ENCODE measurements around the gene GBF1.

The GBF1 gene

GRCh38 chr10:102341038-102341688 lies 95.8 kb downstream of the GBF1 start:
- Mint-ChIP-seq H3K27ac (no peak overlapping the region), H3K4me1 (ENCODE audit: low read depth) (no peaks in the 10 kb centered on the region), H3K36me3 (ENCODE audit: low read depth) (peaks cover 10% of the 10 kb centered on the region), H3K4me3 (no peak overlapping the region), H3K27me3 (ENCODE audit: low read depth) (no peaks in the 10 kb centered on the region), H3K9me3 (no peaks in the 10 kb centered on the region)
- DNase-seq (ENCODE audit: low spot score): no peak

- no peaks in the 10 kb centered on the region for H3K27me3 Mint-ChIP-seq (ENCODE audit: low read depth)
- H3K27ac Mint-ChIP-seq: no peak overlapping the region
- H3K4me1 Mint-ChIP-seq (ENCODE audit: low read depth): no peaks in the 10 kb centered on the region
- H3K9me3 Mint-ChIP-seq: no peaks in the 10 kb centered on the region
- H3K4me3 Mint-ChIP-seq: no peak overlapping the region
- no peak for DNase-seq (ENCODE audit: low spot score)
- H3K36me3 Mint-ChIP-seq (ENCODE audit: low read depth): peaks cover 13% of the 10 kb centered on the region
Observed at GRCh38 chr10:102342458-102342857, 97.1 kb downstream of the GBF1 start.

DNA sequence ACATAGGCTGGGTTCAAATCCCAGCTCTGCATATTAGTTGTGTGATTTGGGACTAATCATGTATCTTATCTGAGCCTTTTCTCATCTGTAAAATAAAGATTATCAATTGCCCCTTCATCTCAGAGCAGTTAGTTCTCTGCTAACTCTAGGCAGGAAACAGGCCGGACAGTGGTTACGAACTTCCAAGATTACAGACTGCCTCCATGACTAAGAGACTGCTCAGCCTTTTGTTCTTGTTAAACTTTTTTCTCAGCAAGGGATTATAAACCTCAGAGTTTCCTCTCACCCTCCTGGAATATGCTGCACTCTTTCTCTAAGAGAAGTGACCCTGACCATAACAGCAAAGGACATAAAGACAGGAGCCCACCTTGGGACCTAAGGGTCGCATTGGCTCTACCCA lies 97.6 kb downstream of the GBF1 start:
- Mint-ChIP-seq H3K27me3 (ENCODE audit: low read depth) (no peaks in the 10 kb centered on the region), H3K36me3 (ENCODE audit: low read depth) (peaks cover 13% of the 10 kb centered on the region), H3K27ac (no peak overlapping the region), H3K4me1 (ENCODE audit: low read depth) (no peaks in the 10 kb centered on the region), H3K4me3 (no peak overlapping the region), H3K9me3 (no peaks in the 10 kb centered on the region)
- no peak for DNase-seq (ENCODE audit: low spot score)

GRCh38 chr10:102344067-102344466 lies 98.7 kb downstream of the GBF1 start:
- DNase-seq (ENCODE audit: low spot score): no peak
- Mint-ChIP-seq H3K36me3 (ENCODE audit: low read depth) (peaks cover 16% of the 10 kb centered on the region), H3K27me3 (ENCODE audit: low read depth) (no peaks in the 10 kb centered on the region), H3K9me3 (no peaks in the 10 kb centered on the region), H3K4me1 (ENCODE audit: low read depth) (no peaks in the 10 kb centered on the region), H3K27ac (no peak overlapping the region), H3K4me3 (no peak overlapping the region)

DNA sequence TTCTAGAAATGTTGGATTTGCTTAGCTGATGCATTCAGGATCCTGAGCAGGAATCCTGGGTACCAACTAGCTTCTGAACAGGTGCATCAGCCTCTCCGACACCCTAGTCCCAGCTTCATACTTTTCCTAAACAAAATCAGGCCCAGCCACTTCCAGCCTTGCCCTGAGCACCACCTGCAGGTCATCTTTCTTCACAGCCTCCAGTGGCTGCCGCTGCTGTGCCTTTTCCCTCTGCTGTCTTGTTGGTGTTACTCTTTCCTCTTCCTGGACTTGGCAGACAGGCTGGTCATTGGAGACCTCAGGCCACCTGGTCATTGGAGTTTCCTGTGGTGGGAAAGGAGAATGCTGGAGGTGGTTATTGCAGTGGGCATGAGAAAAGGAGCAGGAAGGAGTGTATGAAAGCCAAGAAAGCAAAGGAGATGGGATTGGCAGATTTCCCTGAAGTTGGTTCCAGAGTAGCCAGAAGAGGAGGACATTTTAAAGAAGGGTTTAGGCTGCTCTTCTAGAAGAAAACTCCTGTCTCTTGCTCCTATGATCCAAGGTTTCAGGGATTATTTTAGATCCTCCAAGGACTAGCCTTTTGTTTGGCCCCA lies 102.0 kb downstream of the GBF1 start:
- Mint-ChIP-seq H3K9me3 (no peaks in the 10 kb centered on the region), H3K27me3 (ENCODE audit: low read depth) (no peaks in the 10 kb centered on the region), H3K4me3 (no peak overlapping the region), H3K36me3 (ENCODE audit: low read depth) (peaks cover 22% of the 10 kb centered on the region), H3K27ac (no peak overlapping the region), H3K4me1 (ENCODE audit: low read depth) (no peaks in the 10 kb centered on the region)
- DNase-seq (ENCODE audit: low spot score): no peak

DNA sequence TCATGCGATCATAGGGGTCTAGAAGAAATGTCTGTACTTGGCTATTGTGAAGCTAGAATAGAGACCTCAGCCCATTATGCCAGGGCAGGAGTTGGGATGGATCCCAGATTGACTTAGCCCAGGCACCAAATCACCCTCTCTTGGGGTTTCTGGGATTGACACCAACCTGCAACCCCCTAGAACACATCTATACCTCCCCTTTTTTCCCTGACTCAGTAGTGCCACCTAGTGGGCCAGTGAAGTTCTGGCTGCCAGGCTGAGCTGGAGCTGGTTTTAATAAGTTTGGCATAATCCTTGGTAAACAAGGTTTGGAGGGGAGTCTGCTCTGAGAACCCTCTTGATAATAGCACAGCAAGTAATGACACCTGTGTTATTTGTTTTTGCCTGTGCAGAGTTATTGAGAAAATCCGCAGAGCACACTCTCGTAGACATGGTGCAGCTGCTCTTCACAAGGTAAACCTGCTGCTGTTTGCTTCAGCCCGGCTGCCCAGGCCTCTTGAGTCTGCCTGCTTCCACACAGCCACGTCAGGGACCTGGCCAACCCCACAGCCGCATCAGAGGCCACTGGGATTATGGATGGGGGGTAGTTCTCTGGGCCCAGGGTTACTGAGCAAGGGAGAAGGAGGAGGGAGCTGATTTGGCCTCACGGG lies 106.9 kb downstream of the GBF1 start:
- no peaks in the 10 kb centered on the region for H3K9me3 Mint-ChIP-seq
- H3K27ac Mint-ChIP-seq: no peak overlapping the region
- H3K27me3 Mint-ChIP-seq (ENCODE audit: low read depth): no peaks in the 10 kb centered on the region
- H3K4me3 Mint-ChIP-seq: no peak overlapping the region
- peak; percentile 24 for DNase-seq (ENCODE audit: low spot score)
- H3K4me1 Mint-ChIP-seq (ENCODE audit: low read depth): no peaks in the 10 kb centered on the region
- peaks cover 30% of the 10 kb centered on the region for H3K36me3 Mint-ChIP-seq (ENCODE audit: low read depth)

GRCh38 chr10:102354451-102354850 lies 109.1 kb downstream of the GBF1 start:
- H3K9me3 Mint-ChIP-seq: no peaks in the 10 kb centered on the region
- H3K27me3 Mint-ChIP-seq (ENCODE audit: low read depth): no peaks in the 10 kb centered on the region
- H3K36me3 Mint-ChIP-seq (ENCODE audit: low read depth): peaks cover 42% of the 10 kb centered on the region
- H3K4me3 Mint-ChIP-seq: no peak overlapping the region
- H3K4me1 Mint-ChIP-seq (ENCODE audit: low read depth): peaks cover 5% of the 10 kb centered on the region
- H3K27ac Mint-ChIP-seq: no peak overlapping the region
- no peak for DNase-seq (ENCODE audit: low spot score)

- H3K4me3 Mint-ChIP-seq: no peak overlapping the region
- no peak overlapping the region for H3K27ac Mint-ChIP-seq
- H3K9me3 Mint-ChIP-seq: no peaks in the 10 kb centered on the region
- no peak for DNase-seq (ENCODE audit: low spot score)
- H3K36me3 Mint-ChIP-seq (ENCODE audit: low read depth): peaks cover 64% of the 10 kb centered on the region
- H3K27me3 Mint-ChIP-seq (ENCODE audit: low read depth): no peaks in the 10 kb centered on the region
- peaks cover 5% of the 10 kb centered on the region for H3K4me1 Mint-ChIP-seq (ENCODE audit: low read depth)
Observed at GRCh38 chr10:102358712-102359382, 113.5 kb downstream of the GBF1 start.

- Mint-ChIP-seq H3K27me3 (ENCODE audit: low read depth) (no peaks in the 10 kb centered on the region), H3K36me3 (ENCODE audit: low read depth) (peaks cover 80% of the 10 kb centered on the region), H3K4me1 (ENCODE audit: low read depth) (no peaks in the 10 kb centered on the region), H3K27ac (no peak overlapping the region), H3K4me3 (no peak overlapping the region), H3K9me3 (peaks cover 5% of the 10 kb centered on the region)
- DNase-seq (ENCODE audit: low spot score): no peak
Observed at GRCh38 chr10:102367441-102367840, 122.1 kb downstream of the GBF1 start.

- no peak overlapping the region for H3K27ac Mint-ChIP-seq
- peaks cover 78% of the 10 kb centered on the region for H3K36me3 Mint-ChIP-seq (ENCODE audit: low read depth)
- H3K27me3 Mint-ChIP-seq (ENCODE audit: low read depth): no peaks in the 10 kb centered on the region
- no peak overlapping the region for H3K4me3 Mint-ChIP-seq
- no peak for DNase-seq (ENCODE audit: low spot score)
- H3K4me1 Mint-ChIP-seq (ENCODE audit: low read depth): no peaks in the 10 kb centered on the region
- peaks cover 5% of the 10 kb centered on the region for H3K9me3 Mint-ChIP-seq
Observed at GRCh38 chr10:102368077-102368476, 122.7 kb downstream of the GBF1 start.

DNA sequence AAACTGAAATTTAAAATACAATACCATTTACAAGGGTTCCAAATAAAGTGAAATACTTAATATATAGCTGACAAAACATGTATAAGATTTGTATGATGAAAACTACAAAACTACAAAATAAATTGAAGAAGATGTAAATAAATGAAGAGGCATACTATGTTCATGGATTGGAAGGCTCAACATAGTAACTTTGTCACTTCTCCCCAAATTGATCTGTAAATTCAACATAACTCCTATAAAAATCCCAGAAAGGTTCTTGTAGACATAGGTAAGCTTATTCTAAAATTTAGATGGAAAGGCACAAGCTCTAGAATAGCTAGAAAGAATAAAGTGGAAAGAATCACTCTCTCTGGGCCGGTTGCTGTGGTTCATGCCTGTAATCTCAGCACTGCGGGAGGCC lies 126.0 kb downstream of the GBF1 start:
- H3K27ac Mint-ChIP-seq: no peak overlapping the region

GRCh38 chr10:102375250-102375649 lies 129.9 kb downstream of the GBF1 start:
- DNase-seq (ENCODE audit: low spot score): no peak
- Mint-ChIP-seq H3K9me3 (peaks cover 5% of the 10 kb centered on the region), H3K36me3 (ENCODE audit: low read depth) (peaks cover 51% of the 10 kb centered on the region), H3K27ac (no peak overlapping the region), H3K4me3 (no peak overlapping the region), H3K4me1 (ENCODE audit: low read depth) (no peaks in the 10 kb centered on the region), H3K27me3 (ENCODE audit: low read depth) (no peaks in the 10 kb centered on the region)

More for the DNA sequence above, 126.0 kb downstream of the GBF1 start:
- peaks cover 5% of the 10 kb centered on the region for H3K9me3 Mint-ChIP-seq
- H3K27me3 Mint-ChIP-seq (ENCODE audit: low read depth): no peaks in the 10 kb centered on the region
- no peak overlapping the region for H3K4me3 Mint-ChIP-seq
- no peak for DNase-seq (ENCODE audit: low spot score)
- H3K4me1 Mint-ChIP-seq (ENCODE audit: low read depth): no peaks in the 10 kb centered on the region
- peaks cover 70% of the 10 kb centered on the region for H3K36me3 Mint-ChIP-seq (ENCODE audit: low read depth)

- DNase-seq (ENCODE audit: low spot score): no peak
- Mint-ChIP-seq H3K4me3 (no peak overlapping the region), H3K9me3 (peaks cover 5% of the 10 kb centered on the region), H3K36me3 (ENCODE audit: low read depth) (peaks cover 48% of the 10 kb centered on the region), H3K4me1 (ENCODE audit: low read depth) (no peaks in the 10 kb centered on the region), H3K27ac (no peak overlapping the region), H3K27me3 (ENCODE audit: low read depth) (no peaks in the 10 kb centered on the region)
Observed at GRCh38 chr10:102375867-102376266, 130.5 kb downstream of the GBF1 start.

- Mint-ChIP-seq H3K27ac (no peak overlapping the region), H3K4me1 (ENCODE audit: low read depth) (no peaks in the 10 kb centered on the region), H3K36me3 (ENCODE audit: low read depth) (peaks cover 46% of the 10 kb centered on the region), H3K27me3 (ENCODE audit: low read depth) (no peaks in the 10 kb centered on the region), H3K9me3 (no peaks in the 10 kb centered on the region), H3K4me3 (no peak overlapping the region)
- DNase-seq (ENCODE audit: low spot score): no peak
Observed at GRCh38 chr10:102376901-102377300, 131.6 kb downstream of the GBF1 start.

Measured in T-helper 2 cell treated with Interferon-gamma antibody and Interleukin-4, amounts not matched to agents 5 μg/mL and 100 μg/mL, for 36 hours (primary cell).